ENCODE measurements around the gene MYH3.
A peak's percentile ranks its signal among the peaks of the same experiment; 100 is the strongest.

Gene MYH3

DNA sequence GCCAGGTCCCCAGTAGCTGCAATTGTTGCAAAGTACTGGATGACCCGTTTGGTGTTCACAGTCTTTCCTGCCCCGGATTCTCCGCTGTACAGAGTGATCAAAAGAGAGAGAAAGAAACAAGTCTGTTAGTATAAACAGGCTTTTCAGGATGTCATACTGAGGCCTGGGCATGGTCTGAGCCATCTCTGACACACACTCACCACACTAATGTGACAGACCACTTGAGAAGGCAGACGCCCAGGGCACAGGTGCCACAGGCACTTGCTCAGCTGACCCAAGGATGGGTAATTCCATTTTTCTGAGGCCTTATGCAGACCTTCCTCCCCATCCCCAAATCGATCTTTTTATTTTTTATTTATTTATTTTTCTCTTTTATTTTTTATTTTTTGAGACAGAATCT, 7.5 kb downstream of the MYH3 start:
- TF ChIP-seq, protein P1, sequence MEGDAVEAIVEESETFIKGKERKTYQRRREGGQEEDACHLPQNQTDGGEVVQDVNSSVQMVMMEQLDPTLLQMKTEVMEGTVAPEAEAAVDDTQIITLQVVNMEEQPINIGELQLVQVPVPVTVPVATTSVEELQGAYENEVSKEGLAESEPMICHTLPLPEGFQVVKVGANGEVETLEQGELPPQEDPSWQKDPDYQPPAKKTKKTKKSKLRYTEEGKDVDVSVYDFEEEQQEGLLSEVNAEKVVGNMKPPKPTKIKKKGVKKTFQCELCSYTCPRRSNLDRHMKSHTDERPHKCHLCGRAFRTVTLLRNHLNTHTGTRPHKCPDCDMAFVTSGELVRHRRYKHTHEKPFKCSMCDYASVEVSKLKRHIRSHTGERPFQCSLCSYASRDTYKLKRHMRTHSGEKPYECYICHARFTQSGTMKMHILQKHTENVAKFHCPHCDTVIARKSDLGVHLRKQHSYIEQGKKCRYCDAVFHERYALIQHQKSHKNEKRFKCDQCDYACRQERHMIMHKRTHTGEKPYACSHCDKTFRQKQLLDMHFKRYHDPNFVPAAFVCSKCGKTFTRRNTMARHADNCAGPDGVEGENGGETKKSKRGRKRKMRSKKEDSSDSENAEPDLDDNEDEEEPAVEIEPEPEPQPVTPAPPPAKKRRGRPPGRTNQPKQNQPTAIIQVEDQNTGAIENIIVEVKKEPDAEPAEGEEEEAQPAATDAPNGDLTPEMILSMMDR (IDR thresholded peaks at IDR 0.05; ENCODE audit: insufficient read depth, missing control alignments) = no peak
- FAIRE-seq (no peak), DNase-seq (ENCODE audit: insufficient read length, low spot score) (no peak)

DNA sequence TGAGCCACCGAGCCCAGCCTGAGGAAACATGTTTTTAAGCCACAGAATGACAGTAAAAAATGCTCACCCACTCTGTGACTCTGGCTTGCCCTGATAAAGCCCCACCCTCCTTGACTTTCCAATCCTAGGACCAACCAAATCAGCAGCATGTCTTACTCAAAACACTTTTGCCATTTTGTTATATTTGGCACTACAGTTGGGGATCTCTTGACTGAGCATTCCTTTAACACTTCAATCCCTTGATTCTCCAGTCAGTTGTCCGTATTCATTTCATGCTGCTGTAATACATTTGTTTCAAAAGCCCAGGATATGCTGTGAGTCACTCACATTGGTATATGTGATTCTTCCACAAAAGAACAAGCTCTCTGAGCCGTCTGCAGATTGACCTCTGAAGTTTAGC, 8.2 kb downstream of the MYH3 start:
- FAIRE-seq (no peak), DNase-seq (ENCODE audit: insufficient read length, low spot score) (no peak)
- TF ChIP-seq, protein P1 (IDR thresholded peaks at IDR 0.05; ENCODE audit: insufficient read depth, missing control alignments) = no peak

DNA sequence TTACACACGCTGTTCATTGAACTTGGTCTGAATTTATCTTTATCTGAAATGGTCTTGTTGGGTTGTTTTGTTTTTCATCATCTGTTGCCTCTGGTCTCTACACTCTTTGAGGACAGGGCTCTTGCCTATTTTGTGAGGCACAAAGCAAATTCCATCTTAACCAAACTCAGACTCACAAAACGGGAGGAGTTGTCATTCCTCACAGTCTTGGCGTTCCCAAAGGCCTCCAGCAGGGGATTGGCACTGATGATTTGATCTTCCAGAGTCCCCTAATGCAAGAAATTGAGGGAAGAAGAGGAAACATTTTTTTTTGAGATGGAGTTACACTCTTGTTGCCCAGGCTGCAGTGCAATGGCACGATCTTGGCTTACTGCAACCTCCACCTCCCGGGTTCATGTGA, 8.7 kb downstream of the MYH3 start:
- TF ChIP-seq, protein P1 (IDR thresholded peaks at IDR 0.05; ENCODE audit: insufficient read depth, missing control alignments) = no peak
- FAIRE-seq (no peak), DNase-seq (ENCODE audit: insufficient read length, low spot score) (no peak)

DNA sequence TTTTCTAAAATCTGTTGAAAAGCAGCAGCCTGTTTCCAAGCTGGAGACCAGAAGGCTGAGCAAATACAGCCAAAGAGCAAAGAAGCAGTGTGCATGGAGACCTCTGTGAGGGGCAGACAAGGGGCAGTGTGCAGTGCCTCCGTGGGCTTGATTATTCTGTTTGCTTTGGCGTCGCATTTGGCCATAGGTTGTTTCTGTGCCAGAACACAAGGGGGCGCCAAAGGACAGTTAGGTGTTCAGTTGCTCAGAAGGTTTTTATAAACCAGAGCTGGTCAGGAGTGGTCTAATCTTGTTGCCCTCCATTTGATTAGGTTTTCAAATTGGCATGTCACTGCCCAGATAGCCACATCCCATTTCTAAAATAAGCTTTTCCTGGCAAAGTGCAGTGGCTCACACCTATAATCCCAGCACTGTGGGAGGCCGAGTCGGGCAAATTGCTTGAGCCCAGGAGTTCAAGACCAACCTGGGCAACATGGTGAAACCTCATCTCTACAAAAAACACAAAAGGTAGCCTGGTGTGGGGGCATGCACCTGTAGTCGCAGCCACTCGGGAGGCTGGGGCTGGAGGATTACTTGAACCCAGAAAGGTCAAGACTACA, 10.6 kb downstream of the MYH3 start:
- TF ChIP-seq, protein P1 (IDR thresholded peaks at IDR 0.05; ENCODE audit: insufficient read depth, missing control alignments) = peak; percentile 62
- DNase-seq (ENCODE audit: insufficient read length, low spot score) (no peak), FAIRE-seq (no peak)

DNA sequence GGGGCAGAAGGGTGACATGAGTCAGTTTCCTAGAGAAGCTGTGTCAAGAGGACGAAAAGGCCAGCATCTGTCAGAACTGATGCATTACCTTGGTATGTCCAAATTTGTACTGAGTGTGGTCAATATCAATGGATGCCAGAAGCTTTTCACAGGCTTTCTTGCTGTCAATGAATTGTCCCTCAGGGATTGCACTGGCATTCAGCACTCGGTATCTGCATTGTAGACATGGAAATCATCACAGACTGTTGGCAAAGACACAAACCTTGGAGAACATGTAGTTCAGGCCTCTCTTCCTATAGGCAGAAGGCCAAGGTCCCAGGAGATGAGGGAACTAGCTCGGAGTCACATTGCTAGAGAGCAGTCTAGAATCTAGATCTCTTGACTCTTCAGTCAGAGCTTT, 16.6 kb downstream of the MYH3 start:
- FAIRE-seq (no peak), DNase-seq (ENCODE audit: insufficient read length, low spot score) (no peak)
- TF ChIP-seq, protein P1 (IDR thresholded peaks at IDR 0.05; ENCODE audit: insufficient read depth, missing control alignments) = no peak

DNA sequence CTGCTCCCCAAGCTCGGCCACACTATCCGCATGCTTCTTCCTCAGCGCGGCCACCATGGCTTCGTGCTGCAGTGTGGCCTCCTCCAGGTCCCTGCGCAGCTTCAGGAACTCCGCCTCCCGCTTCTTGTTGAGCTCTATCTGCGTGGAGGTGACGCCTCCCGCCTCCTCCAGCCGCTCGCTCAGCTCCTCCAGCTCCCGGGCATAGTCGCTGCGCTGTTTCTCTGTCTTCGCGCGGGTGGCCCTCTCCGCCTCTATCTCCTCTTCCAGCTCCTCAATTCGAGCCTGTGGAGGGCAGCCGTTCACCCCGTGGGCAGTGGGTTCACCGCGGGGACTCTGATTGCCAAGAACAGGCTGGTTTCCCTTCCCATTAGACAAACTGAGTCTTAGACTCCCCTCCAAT, 19.0 kb downstream of the MYH3 start:
- DNase-seq (ENCODE audit: insufficient read length, low spot score) (no peak), FAIRE-seq (no peak)
- TF ChIP-seq, protein P1 (IDR thresholded peaks at IDR 0.05; ENCODE audit: insufficient read depth, missing control alignments) = no peak

DNA sequence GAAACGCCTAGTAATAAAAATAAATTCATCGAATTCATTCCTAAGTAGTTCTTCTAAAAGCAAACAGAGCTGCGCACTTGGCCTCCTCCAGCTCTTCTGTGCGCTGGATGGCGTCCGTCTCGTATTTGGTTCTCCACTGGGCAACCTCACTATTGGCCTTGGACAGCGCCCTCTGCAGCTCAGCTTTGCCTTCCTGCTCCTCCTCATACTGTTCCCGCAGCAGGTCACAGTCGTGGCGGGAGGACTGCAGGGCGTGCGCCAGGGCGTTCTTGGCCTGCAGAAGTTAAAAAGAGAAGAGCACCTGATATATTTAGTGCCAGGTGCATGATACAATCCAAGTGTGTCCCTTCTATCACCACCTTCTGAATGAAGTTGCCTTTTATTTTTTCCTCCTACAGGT, 21.8 kb downstream of the MYH3 start:
- FAIRE-seq (no peak), DNase-seq (ENCODE audit: insufficient read length, low spot score) (no peak)
- TF ChIP-seq, protein P1 (IDR thresholded peaks at IDR 0.05; ENCODE audit: insufficient read depth, missing control alignments) = no peak
